ENCODE results near the gene NRP1.

Gene NRP1

DNA sequence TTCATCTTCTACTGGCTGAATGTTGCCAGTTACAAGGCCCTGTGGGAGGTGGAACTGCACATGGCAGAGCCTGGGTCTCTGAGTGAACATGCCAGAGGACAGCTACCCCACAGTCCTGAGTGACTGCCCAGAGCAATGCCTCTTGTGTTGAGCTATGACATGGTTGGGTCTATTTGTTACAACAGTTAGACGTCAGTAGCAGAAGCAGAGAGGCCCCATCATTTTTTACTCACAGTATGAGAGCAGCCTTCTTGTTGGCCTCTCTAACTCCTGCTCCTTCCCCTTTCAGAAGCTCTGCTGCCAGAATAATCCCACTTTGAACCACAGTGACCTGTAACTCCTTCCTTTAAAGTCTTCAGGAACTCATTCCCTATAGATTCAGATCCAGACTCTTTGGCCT, 30.8 kb upstream of the NRP1 start:
- Histone ChIP-seq H3K4me2 (ENCODE audit: low read length) (no peak overlapping the region), H3F3A (ENCODE audit: control insufficient read depth, insufficient read depth) (no peaks in the 10 kb centered on the region), H3K79me2 (ENCODE audit: control insufficient read depth, low read length) (no peaks in the 10 kb centered on the region), H3K27me3 (ENCODE audit: control insufficient read depth, low read length) (no peaks in the 10 kb centered on the region), H3K27ac (ENCODE audit: low read depth, low read length) (no peak overlapping the region), H4K20me1 (ENCODE audit: control insufficient read depth, insufficient read depth, low read depth, low read length) (no peaks in the 10 kb centered on the region), H3K36me3 (ENCODE audit: control insufficient read depth, low read length) (no peaks in the 10 kb centered on the region), H3K9me3 (ENCODE audit: control insufficient read depth, insufficient read depth, low read length) (no peaks in the 10 kb centered on the region), H3K4me3 (ENCODE audit: low read length) (no peak overlapping the region), H3K4me1 (ENCODE audit: control insufficient read depth, low read length) (no peaks in the 10 kb centered on the region), H3K9me2 (replicated peaks; ENCODE audit: control insufficient read depth, low read length) (no peaks in the 10 kb centered on the region)
- no peak for TF ChIP-seq EZH2phosphoT487 (IDR thresholded peaks at IDR 0.05; ENCODE audit: borderline replicate concordance, low read length)
- TF ChIP-seq, protein P1, sequence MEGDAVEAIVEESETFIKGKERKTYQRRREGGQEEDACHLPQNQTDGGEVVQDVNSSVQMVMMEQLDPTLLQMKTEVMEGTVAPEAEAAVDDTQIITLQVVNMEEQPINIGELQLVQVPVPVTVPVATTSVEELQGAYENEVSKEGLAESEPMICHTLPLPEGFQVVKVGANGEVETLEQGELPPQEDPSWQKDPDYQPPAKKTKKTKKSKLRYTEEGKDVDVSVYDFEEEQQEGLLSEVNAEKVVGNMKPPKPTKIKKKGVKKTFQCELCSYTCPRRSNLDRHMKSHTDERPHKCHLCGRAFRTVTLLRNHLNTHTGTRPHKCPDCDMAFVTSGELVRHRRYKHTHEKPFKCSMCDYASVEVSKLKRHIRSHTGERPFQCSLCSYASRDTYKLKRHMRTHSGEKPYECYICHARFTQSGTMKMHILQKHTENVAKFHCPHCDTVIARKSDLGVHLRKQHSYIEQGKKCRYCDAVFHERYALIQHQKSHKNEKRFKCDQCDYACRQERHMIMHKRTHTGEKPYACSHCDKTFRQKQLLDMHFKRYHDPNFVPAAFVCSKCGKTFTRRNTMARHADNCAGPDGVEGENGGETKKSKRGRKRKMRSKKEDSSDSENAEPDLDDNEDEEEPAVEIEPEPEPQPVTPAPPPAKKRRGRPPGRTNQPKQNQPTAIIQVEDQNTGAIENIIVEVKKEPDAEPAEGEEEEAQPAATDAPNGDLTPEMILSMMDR (IDR thresholded peaks at IDR 0.05; ENCODE audit: low read depth, low read length, poor library complexity, severe bottlenecking) = no peak

DNA sequence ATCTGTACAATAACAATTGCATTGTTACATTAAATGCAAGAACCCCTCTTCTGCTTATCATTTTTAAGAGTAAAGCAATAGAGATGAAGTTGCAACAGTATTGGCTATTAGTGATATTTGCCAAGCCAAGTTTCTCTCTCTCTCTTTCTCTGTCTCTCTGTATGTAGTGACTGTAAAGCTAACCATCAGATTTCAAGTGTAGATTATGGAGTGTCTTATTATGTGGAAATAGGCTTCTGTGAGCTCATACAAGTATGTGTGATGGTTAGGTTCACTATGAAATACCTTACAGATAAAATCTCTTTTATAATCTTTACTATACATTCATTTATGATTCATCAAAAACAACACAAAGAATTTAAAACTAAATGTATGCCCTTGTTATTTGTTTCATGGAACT, 28.6 kb upstream of the NRP1 start:
- no peaks in the 10 kb centered on the region for H4K20me1 ChIP-seq (ENCODE audit: control insufficient read depth, insufficient read depth, low read depth, low read length)
- H3K4me2 ChIP-seq (ENCODE audit: low read length) = no peak overlapping the region
- H3K9me3 ChIP-seq (ENCODE audit: control insufficient read depth, insufficient read depth, low read length) = no peaks in the 10 kb centered on the region
- H3K36me3 ChIP-seq (ENCODE audit: control insufficient read depth, low read length) = no peaks in the 10 kb centered on the region
- no peaks in the 10 kb centered on the region for H3K4me1 ChIP-seq (ENCODE audit: control insufficient read depth, low read length)
- no peaks in the 10 kb centered on the region for H3K79me2 ChIP-seq (ENCODE audit: control insufficient read depth, low read length)
- H3K27ac ChIP-seq (ENCODE audit: low read depth, low read length) = no peak overlapping the region
- H3K9me2 ChIP-seq (replicated peaks; ENCODE audit: control insufficient read depth, low read length) = no peaks in the 10 kb centered on the region
- no peak for TF ChIP-seq EZH2phosphoT487 (IDR thresholded peaks at IDR 0.05; ENCODE audit: borderline replicate concordance, low read length)
- TF ChIP-seq, protein P1 (IDR thresholded peaks at IDR 0.05; ENCODE audit: low read depth, low read length, poor library complexity, severe bottlenecking) = no peak
- H3K27me3 ChIP-seq (ENCODE audit: control insufficient read depth, low read length) = no peaks in the 10 kb centered on the region
- no peaks in the 10 kb centered on the region for H3F3A ChIP-seq (ENCODE audit: control insufficient read depth, insufficient read depth)
- no peak overlapping the region for H3K4me3 ChIP-seq (ENCODE audit: low read length)

DNA sequence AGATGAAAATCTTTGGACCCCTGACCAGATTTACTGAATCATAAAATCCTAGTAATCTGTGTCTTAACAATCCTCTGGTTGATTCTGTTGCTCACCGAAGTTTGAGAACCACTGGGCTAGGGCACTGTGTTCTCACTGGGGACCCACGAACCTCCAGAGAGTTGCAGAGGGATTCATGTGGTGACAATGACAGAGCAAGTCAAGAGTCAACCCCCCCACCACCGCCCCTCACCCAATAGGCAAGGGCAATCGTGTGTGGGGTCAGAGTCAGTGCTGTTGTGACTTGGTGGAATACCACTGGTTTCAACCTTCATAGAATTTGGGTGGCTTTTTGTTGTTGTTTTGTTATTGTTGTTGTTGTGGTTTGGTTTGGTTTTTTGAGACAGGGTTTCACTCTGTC, 23.5 kb upstream of the NRP1 start:
- Histone ChIP-seq H3K9me3 (ENCODE audit: control insufficient read depth, insufficient read depth, low read length) (no peaks in the 10 kb centered on the region), H3K27ac (ENCODE audit: low read depth, low read length) (no peak overlapping the region), H3K4me3 (ENCODE audit: low read length) (no peak overlapping the region), H3K79me2 (ENCODE audit: control insufficient read depth, low read length) (no peaks in the 10 kb centered on the region), H3K4me1 (ENCODE audit: control insufficient read depth, low read length) (no peaks in the 10 kb centered on the region), H3K4me2 (ENCODE audit: low read length) (no peak overlapping the region), H3K36me3 (ENCODE audit: control insufficient read depth, low read length) (no peaks in the 10 kb centered on the region), H3K27me3 (ENCODE audit: control insufficient read depth, low read length) (no peaks in the 10 kb centered on the region), H3K9me2 (replicated peaks; ENCODE audit: control insufficient read depth, low read length) (no peaks in the 10 kb centered on the region), H3F3A (ENCODE audit: control insufficient read depth, insufficient read depth) (no peaks in the 10 kb centered on the region), H4K20me1 (ENCODE audit: control insufficient read depth, insufficient read depth, low read depth, low read length) (no peaks in the 10 kb centered on the region)
- TF ChIP-seq, protein P1 (IDR thresholded peaks at IDR 0.05; ENCODE audit: low read depth, low read length, poor library complexity, severe bottlenecking) = no peak
- no peak for TF ChIP-seq EZH2phosphoT487 (IDR thresholded peaks at IDR 0.05; ENCODE audit: borderline replicate concordance, low read length)

DNA sequence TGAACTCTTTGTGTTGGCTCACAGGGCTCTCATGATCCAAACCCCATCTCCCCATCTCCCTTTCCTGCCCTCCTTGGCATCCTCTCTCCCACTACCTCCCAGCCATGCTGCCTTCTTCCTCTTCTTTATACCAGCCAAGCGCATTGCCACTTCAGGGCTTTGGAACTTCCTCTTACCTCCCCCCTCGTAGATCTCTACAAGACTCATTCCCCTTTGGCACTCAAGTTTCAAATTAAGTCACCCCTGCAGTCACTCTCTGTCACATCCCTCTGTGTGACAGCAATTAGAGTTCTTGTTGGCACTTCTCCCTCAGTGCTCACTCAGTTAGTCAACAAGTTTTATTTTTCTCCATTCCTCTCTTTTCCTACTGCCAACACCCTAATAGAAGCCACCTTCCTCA, 20.8 kb upstream of the NRP1 start:
- no peaks in the 10 kb centered on the region for H4K20me1 ChIP-seq (ENCODE audit: control insufficient read depth, insufficient read depth, low read depth, low read length)
- no peaks in the 10 kb centered on the region for H3K27me3 ChIP-seq (ENCODE audit: control insufficient read depth, low read length)
- no peak overlapping the region for H3K4me3 ChIP-seq (ENCODE audit: low read length)
- TF ChIP-seq, protein P1 (IDR thresholded peaks at IDR 0.05; ENCODE audit: low read depth, low read length, poor library complexity, severe bottlenecking) = no peak
- no peak for TF ChIP-seq EZH2phosphoT487 (IDR thresholded peaks at IDR 0.05; ENCODE audit: borderline replicate concordance, low read length)
- no peaks in the 10 kb centered on the region for H3K9me2 ChIP-seq (replicated peaks; ENCODE audit: control insufficient read depth, low read length)
- H3K27ac ChIP-seq (ENCODE audit: low read depth, low read length) = no peak overlapping the region
- H3K79me2 ChIP-seq (ENCODE audit: control insufficient read depth, low read length) = no peaks in the 10 kb centered on the region
- H3K36me3 ChIP-seq (ENCODE audit: control insufficient read depth, low read length) = no peaks in the 10 kb centered on the region
- H3K9me3 ChIP-seq (ENCODE audit: control insufficient read depth, insufficient read depth, low read length) = no peaks in the 10 kb centered on the region
- H3K4me2 ChIP-seq (ENCODE audit: low read length) = no peak overlapping the region
- H3F3A ChIP-seq (ENCODE audit: control insufficient read depth, insufficient read depth) = no peaks in the 10 kb centered on the region
- no peaks in the 10 kb centered on the region for H3K4me1 ChIP-seq (ENCODE audit: control insufficient read depth, low read length)
